Kidney (tissue), 14 donors: ENCODE measurements around the gene ZNF592. TPM values are rescaled to one million over a fixed set of nuclear protein-coding genes. Genes with fewer than 3 reads are reported as not detected.
"Not testable (repeated sequence)": the region's sequence is repeated elsewhere in the genome, so short reads cannot be mapped to it uniquely, and the experiment has no call there.

Source experiments
- DNase-seq, 5 donors: peaks; one replicate each; pipeline ENCODE4 v3.0.0-alpha.2; 2013 to 2020
- FAIRE-seq: peaks from 2 replicates; lab custom pipeline; 2012; peaks lifted over from hg19 to GRCh38; lab: Jason Lieb, UNC
- H3K27ac ChIP-seq, 2 donors: one replicate each; pipeline ENCODE4 v1.7.0; 2013; ENCODE audit warnings: low read depth in 2 of 2, low read length in 2 of 2, inconsistent platforms in 1 of 2
- H3K27me3 ChIP-seq: one replicate; pipeline ENCODE4 v1.7.1; 2013; ENCODE audit warnings: low read length, inconsistent platforms; ENCODE audit not compliant: control insufficient read depth, insufficient read depth
- H3K36me3 ChIP-seq, 3 donors: one replicate each; pipeline versions ENCODE4 v1.7.0 to v1.7.1; 2013; ENCODE audit warnings: low read length in 3 of 3, control low read depth in 1 of 3, inconsistent platforms in 1 of 3; ENCODE audit not compliant: insufficient read depth in 3 of 3, control insufficient read depth in 2 of 3
- H3K4me1 ChIP-seq, 3 donors: one replicate each; pipeline versions ENCODE4 v1.7.0 to v1.7.1; 2013; ENCODE audit warnings: low read length in 3 of 3, inconsistent platforms in 1 of 3, low read depth in 1 of 3; ENCODE audit not compliant: control insufficient read depth in 2 of 3, insufficient read depth in 2 of 3
- H3K4me3 ChIP-seq, 3 donors: one replicate each; pipeline versions ENCODE4 v1.7.0 to v1.8.1; 2013; ENCODE audit warnings: low read length in 3 of 3, control low read depth in 1 of 3, inconsistent platforms in 1 of 3
- H3K9ac ChIP-seq, 3 donors: one replicate each; pipeline versions ENCODE4 v1.7.0 to v1.7.1; 2013; ENCODE audit warnings: low read length in 3 of 3, control low read depth in 1 of 3, inconsistent platforms in 1 of 3
- H3K9me3 ChIP-seq, 3 donors: one replicate each; pipeline versions ENCODE4 v1.7.0 to v1.7.1; 2013; ENCODE audit warnings: low read length in 3 of 3, control low read depth in 1 of 3, inconsistent platforms in 1 of 3; ENCODE audit not compliant: control insufficient read depth in 2 of 3, insufficient read depth in 1 of 3
- intact Hi-C: fragments of 100-400 bp; cut with DNase I; formaldehyde crosslinking; loops from one replicate; pipeline ENCODE4 v1.11.1; 2022
- polyA plus RNA-seq: library from polyadenylated mRNA; stranded (reverse); fragments of 350-450 nt; fragmentation: Illumina TruSeq; extraction: RNeasy Lipid Tissue Mini Kit (QIAGEN cat#74804); gene quantifications from one replicate; pipeline ENCODE4 v1.2.3, GENCODE V29; 2014; ENCODE audit warnings: low read depth, low replicate concordance; ENCODE audit not compliant: insufficient read depth
- total RNA-seq: library from RNA; stranded (reverse); fragmentation: NEBNext Ultra II Directional; extraction: Animal tissue kit (Norgen Biotek cat#: 25700); gene quantifications from one replicate; pipeline ENCODE4 v1.2.1, GENCODE V29; 2021
- TF ChIP-seq, protein P1 (sequence below): IDR thresholded peaks from 3 replicates; pipeline ENCODE4 v1.5.1; 2012; ENCODE audit warnings: mild to moderate bottlenecking, moderate library complexity, borderline replicate concordance; ENCODE audit not compliant: insufficient read depth; ENCODE audit errors: extremely low read depth
- donor health status: control.
- donor health status: control.
- donor health status: control.
- donor health status: control.
- donor health status: control.
- donor health status: DM: yes; HTN: yes; CAD: no.
- donor health status: Normal renal cell carcinoma (clear cell type).

Gene ZNF592
- total and polyA plus RNA-seq, 2 donors from 2014 or later, result 6.9 to 31.6 TPM

DNA sequence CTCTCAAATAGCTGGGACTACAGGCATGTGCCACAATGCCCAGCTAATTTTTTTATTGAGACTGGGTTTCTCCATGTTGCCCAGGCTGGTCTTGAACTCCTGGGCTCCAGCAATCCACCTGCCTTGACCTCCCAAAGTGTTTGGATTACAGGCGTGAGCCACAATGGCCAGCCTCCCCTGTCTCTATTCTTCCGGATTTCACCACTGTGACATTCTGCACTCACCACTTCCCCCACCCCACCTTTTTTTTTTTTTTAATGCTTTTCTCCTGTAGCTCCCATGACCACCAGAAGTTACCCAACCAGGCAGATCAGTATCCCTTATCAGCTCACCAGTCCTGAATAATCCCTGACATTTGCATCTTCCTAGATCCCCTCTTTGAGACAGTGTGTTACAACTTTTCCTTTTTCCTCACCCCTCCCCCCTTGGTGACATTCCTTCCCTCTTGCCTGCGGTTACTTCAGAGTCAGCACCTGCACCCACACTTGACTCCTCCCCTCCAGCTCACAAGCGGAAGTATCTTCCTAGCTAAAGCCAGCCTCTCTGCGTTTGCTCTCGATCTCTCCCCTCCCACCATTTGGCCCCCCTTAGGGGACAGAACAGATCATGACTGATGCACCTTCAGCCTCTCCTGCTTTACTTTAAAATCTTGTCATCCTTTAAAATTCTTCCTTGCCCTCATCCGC, 13.5 kb upstream of the ZNF592 start:
- Histone ChIP-seq H3K27me3 (no peaks in the 10 kb centered on the region), H3K9me3 (no peaks in the 10 kb centered on the region), H3K27ac (peak overlapping the region; percentile 50 to 77), H3K4me1 (peaks cover 0 to 17% (median 5%) of the 10 kb centered on the region in 3 donors), H3K36me3 (no peaks in the 10 kb centered on the region), H3K9ac (peak overlapping the region in 1 of 3 donors; percentile 35), H3K4me3 (peak overlapping the region; percentile 4 to 50 (median 28))
- intact Hi-C loops, result no loop called here
- TF ChIP-seq, protein P1, sequence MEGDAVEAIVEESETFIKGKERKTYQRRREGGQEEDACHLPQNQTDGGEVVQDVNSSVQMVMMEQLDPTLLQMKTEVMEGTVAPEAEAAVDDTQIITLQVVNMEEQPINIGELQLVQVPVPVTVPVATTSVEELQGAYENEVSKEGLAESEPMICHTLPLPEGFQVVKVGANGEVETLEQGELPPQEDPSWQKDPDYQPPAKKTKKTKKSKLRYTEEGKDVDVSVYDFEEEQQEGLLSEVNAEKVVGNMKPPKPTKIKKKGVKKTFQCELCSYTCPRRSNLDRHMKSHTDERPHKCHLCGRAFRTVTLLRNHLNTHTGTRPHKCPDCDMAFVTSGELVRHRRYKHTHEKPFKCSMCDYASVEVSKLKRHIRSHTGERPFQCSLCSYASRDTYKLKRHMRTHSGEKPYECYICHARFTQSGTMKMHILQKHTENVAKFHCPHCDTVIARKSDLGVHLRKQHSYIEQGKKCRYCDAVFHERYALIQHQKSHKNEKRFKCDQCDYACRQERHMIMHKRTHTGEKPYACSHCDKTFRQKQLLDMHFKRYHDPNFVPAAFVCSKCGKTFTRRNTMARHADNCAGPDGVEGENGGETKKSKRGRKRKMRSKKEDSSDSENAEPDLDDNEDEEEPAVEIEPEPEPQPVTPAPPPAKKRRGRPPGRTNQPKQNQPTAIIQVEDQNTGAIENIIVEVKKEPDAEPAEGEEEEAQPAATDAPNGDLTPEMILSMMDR, result no peak
- FAIRE-seq, result no peak
- peak in 4 of 5 donors; percentile 77 to 90 (median 84) for DNase-seq

DNA sequence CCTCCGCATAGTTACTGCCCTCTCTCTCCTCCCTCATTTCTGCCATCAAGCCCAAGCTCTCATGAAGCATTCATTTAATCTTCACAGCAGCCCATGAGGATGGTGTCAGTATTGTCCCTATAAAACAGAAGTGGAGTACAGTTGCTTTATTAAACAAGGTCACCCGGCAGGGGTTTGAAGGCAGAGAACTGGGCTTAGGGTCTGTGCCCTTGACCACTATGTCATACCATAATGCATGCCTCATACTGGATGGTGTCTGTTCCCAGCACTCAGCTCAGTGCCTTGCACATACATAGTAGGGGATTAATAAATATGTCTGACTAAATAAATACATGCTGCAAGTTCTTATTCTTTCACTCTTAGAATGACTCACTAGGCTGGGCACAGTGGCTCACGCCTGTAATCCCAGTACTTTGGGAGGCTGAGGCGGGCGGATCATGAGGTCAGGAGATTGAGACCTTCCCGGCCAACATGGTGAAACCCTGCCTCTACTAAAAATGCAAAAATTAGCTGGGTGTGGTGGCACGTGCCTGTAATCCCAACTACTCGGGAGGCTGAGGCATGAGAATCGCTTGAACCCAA, 12.8 kb upstream of the ZNF592 start:
- Histone ChIP-seq H3K9ac (peak overlapping the region in 1 of 3 donors; percentile 35), H3K4me1 (peaks cover 0 to 18% (median 5%) of the 10 kb centered on the region in 3 donors), H3K4me3 (peak overlapping the region in 2 of 3 donors; percentile 4 to 50), H3K27ac (peak overlapping the region; percentile 50 to 77)
- FAIRE-seq, H3K9me3 ChIP-seq, intact Hi-C loops, DNase-seq, H3K27me3 ChIP-seq, H3K36me3 ChIP-seq: not testable (repeated sequence)

DNA sequence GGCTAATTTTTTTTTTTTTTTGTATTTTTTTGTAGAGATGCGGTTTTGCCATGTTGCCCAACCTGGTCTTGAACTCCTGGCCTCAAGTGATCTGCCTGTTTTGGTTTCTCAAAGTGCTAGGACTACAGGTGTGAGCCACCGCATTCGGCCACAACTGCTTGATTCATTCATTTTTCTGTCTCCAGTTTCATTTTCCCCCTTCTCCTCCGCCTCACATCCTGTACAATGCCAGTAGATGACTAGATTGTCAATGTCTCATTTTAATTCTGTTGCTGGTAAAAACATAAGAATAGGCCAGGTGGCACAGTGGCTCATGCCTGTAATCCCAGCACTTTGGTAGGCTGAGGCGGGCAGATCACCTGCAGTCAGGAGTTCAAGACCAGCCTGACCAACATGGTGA, 12.0 kb upstream of the ZNF592 start:
- FAIRE-seq (no peak), DNase-seq (no peak)
- no peaks in the 10 kb centered on the region for H3K27me3 ChIP-seq
- H3K27ac ChIP-seq, result no peak overlapping the region
- TF ChIP-seq, protein P1, result no peak
- H3K36me3 ChIP-seq, result no peaks in the 10 kb centered on the region
- H3K4me1 ChIP-seq, result peaks cover 2 to 27% (median 5%) of the 10 kb centered on the region in 3 donors
- H3K9me3 ChIP-seq, result no peaks in the 10 kb centered on the region
- H3K9ac ChIP-seq, result no peak overlapping the region
- H3K4me3 ChIP-seq, result no peak overlapping the region
- intact Hi-C loops, result no loop called here

DNA sequence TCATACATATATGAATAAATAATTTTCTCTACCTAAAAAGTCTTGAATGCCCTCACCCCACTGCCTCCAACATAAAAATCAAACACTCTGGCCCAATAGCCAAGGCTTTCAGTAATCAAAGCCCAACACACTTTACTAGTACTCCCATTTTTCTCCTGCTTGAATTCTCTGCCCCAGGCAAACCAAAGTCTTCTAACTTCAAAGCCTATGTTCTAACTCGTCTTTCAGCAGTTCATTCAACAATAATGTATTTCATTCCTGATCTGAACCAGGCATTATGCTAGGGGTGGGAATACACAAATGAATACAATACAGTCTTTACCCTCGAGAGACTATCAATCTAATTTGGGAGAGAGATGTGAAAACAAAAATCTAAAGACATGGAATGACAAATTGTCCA, 11.4 kb upstream of the ZNF592 start:
- intact Hi-C loops, result no loop called here
- Histone ChIP-seq H3K36me3 (no peaks in the 10 kb centered on the region), H3K27ac (no peak overlapping the region), H3K9me3 (no peaks in the 10 kb centered on the region), H3K4me1 (peaks cover 2 to 27% (median 5%) of the 10 kb centered on the region in 3 donors), H3K9ac (no peak overlapping the region), H3K4me3 (no peak overlapping the region), H3K27me3 (no peaks in the 10 kb centered on the region)
- DNase-seq (no peak), FAIRE-seq (no peak)
- TF ChIP-seq, protein P1, result no peak
